ENCODE results near the gene HGFAC. TPM values are rescaled to one million over a fixed set of nuclear protein-coding genes. Genes with fewer than 3 reads are reported as not detected.

HGFAC gene
- total and polyA plus RNA-seq, 10 of the 15 experiments (the other 5 are each of a cell fraction or from before 2014, with no cell fraction given): 0.38 TPM; not detected in 9

- Histone ChIP-seq H3K9me3 (replicated peaks; ENCODE audit: control insufficient read depth, insufficient read depth, low read length) (no peaks in the 10 kb centered on the region), H2AFZ (ENCODE audit: control insufficient read depth, low read depth, low read length) (no peak overlapping the region), H3K79me2 (ENCODE audit: control insufficient read depth, insufficient read depth, low read length) (no peaks in the 10 kb centered on the region), H3K4me3 (no peak overlapping the region), H3K27me3 (replicated peaks in 1 of 2; ENCODE audit: control insufficient read depth in 2 of 2, insufficient read depth in 2 of 2, low read length in 1 of 2) (no peaks in the 10 kb centered on the region), H3K36me3 (ENCODE audit: control insufficient read depth in 2 of 2, insufficient read depth in 2 of 2, low read length in 1 of 2) (no peaks in the 10 kb centered on the region), H3K27ac (ENCODE audit: control insufficient read depth, insufficient read depth) (no peak overlapping the region), H3K4me1 (ENCODE audit: control insufficient read depth, insufficient read depth, low read length) (no peaks in the 10 kb centered on the region), H3K4me2 (ENCODE audit: control insufficient read depth, insufficient read depth) (no peak overlapping the region), H4K20me1 (ENCODE audit: control insufficient read depth, insufficient read depth) (no peaks in the 10 kb centered on the region), H3K9ac (ENCODE audit: control insufficient read depth, insufficient read depth, low read length) (no peak overlapping the region)
- no peak for ATAC-seq
- ChIA-PET POLR2A (no interaction called here), RAD21 (ENCODE audit: unreplicated experiment) (interaction anchor here (1.0 kb wide), 1 partner anchor 85 kb away, joined by 4 read pairs; no protein-coding TSS in a partner anchor), CTCF (interaction anchor here (1.3 kb wide), 1 partner anchor 84 kb away, joined by 4 read pairs; no protein-coding TSS in a partner anchor), SMC1A (ENCODE audit: uncharacterized antibody, unreplicated experiment) (no interaction called here)
- 64% methylated on average over 16 of the region's 21 CpGs for whole genome bisulfite sequencing (ENCODE audit: insufficient coverage, insufficient replicate concordance, low lambda C conversion rate, missing lambda C conversion rate)
- no TSS peak for BruUV-seq (replicated peaks)
- in situ Hi-C loops (cut with MboI) (no loop called here), intact Hi-C loops (cut with micrococcal nuclease; ENCODE audit: unreplicated experiment) (no loop called here)
- DNase-seq (ENCODE audit: low read depth, low spot score): no peak
- no peak for FAIRE-seq
- no peak for TF ChIP-seq NR2F1 (conservative IDR thresholded peaks at IDR 0.05)
- TF ChIP-seq ATF7 (IDR thresholded peaks at IDR 0.05; ENCODE audit: low read depth): no peak
- TF ChIP-seq SMC3 (IDR thresholded peaks at IDR 0.05; ENCODE audit: borderline replicate concordance, low read length): no peak
These were observed 11.2 kb upstream of the HGFAC start for GRCh38 chr4:3430524-3430923.

- no peak overlapping the region for H3K4me3 ChIP-seq
- in situ Hi-C loops (cut with MboI) (no loop called here), intact Hi-C loops (cut with micrococcal nuclease; ENCODE audit: unreplicated experiment) (no loop called here)
- no peaks in the 10 kb centered on the region for H4K20me1 ChIP-seq (ENCODE audit: control insufficient read depth, insufficient read depth)
- BruUV-seq (replicated peaks): no TSS peak
- H3K27ac ChIP-seq (ENCODE audit: control insufficient read depth, insufficient read depth): no peak overlapping the region
- ChIA-PET POLR2A (no interaction called here), CTCF (interaction anchor here (1.3 kb wide), 1 partner anchor 85 kb away, joined by 4 read pairs; no protein-coding TSS in a partner anchor), RAD21 (ENCODE audit: unreplicated experiment) (no interaction called here), SMC1A (ENCODE audit: uncharacterized antibody, unreplicated experiment) (no interaction called here)
- H3K4me2 ChIP-seq (ENCODE audit: control insufficient read depth, insufficient read depth): no peak overlapping the region
- WGBS (ENCODE audit: insufficient coverage, insufficient replicate concordance, low lambda C conversion rate, missing lambda C conversion rate): 47% methylated on average over 26 of the region's 28 CpGs
- ATAC-seq (no peak), DNase-seq (ENCODE audit: low read depth, low spot score) (no peak), FAIRE-seq (no peak)
- no peaks in the 10 kb centered on the region for H3K4me1 ChIP-seq (ENCODE audit: control insufficient read depth, insufficient read depth, low read length)
- H3K36me3 ChIP-seq (ENCODE audit: control insufficient read depth in 2 of 2, insufficient read depth in 2 of 2, low read length in 1 of 2): no peaks in the 10 kb centered on the region
- H3K79me2 ChIP-seq (ENCODE audit: control insufficient read depth, insufficient read depth, low read length): no peaks in the 10 kb centered on the region
- H3K27me3 ChIP-seq (replicated peaks in 1 of 2; ENCODE audit: control insufficient read depth in 2 of 2, insufficient read depth in 2 of 2, low read length in 1 of 2): no peaks in the 10 kb centered on the region
- no peaks in the 10 kb centered on the region for H3K9me3 ChIP-seq (replicated peaks; ENCODE audit: control insufficient read depth, insufficient read depth, low read length)
- H3K9ac ChIP-seq (ENCODE audit: control insufficient read depth, insufficient read depth, low read length): no peak overlapping the region
- H2AFZ ChIP-seq (ENCODE audit: control insufficient read depth, low read depth, low read length): no peak overlapping the region
- TF ChIP-seq RELA (IDR thresholded peaks at IDR 0.05; ENCODE audit: borderline replicate concordance, partially characterized antibody) (no peak), ZBTB11 (CRISPR knock-in tag; IDR thresholded peaks at IDR 0.05) (no peak), ZBTB4 (CRISPR knock-in tag; IDR thresholded peaks at IDR 0.05) (no peak), CHD1 (IDR thresholded peaks at IDR 0.05; ENCODE audit: low read depth, low read length) (no peak), POLR2AphosphoS2 (IDR thresholded peaks at IDR 0.05; ENCODE audit: low read depth, low read length) (no peak)
These were observed 10.2 kb upstream of the HGFAC start for GRCh38 chr4:3431446-3431993.

Data from GM12878 (cell line).